Stimulated activated naive CD8-positive, alpha-beta T cell treated with anti-CD3 and anti-CD28 coated beads, Interleukin-15, Interleukin-2, amounts not matched to agents 100 U/mL and 50 U/mL, for 24 hours (primary cell): Measurements from ENCODE around the gene PRKAR1B.

Source experiments
- ATAC-seq: fragments of 150-1000 bp; cut with Tn5 transposase; one replicate; pipeline ENCODE4 v1.10.0; 2021
- DNase-seq: peaks from one replicate; pipeline ENCODE4 v3.0.0; 2021

PRKAR1B gene

DNA sequence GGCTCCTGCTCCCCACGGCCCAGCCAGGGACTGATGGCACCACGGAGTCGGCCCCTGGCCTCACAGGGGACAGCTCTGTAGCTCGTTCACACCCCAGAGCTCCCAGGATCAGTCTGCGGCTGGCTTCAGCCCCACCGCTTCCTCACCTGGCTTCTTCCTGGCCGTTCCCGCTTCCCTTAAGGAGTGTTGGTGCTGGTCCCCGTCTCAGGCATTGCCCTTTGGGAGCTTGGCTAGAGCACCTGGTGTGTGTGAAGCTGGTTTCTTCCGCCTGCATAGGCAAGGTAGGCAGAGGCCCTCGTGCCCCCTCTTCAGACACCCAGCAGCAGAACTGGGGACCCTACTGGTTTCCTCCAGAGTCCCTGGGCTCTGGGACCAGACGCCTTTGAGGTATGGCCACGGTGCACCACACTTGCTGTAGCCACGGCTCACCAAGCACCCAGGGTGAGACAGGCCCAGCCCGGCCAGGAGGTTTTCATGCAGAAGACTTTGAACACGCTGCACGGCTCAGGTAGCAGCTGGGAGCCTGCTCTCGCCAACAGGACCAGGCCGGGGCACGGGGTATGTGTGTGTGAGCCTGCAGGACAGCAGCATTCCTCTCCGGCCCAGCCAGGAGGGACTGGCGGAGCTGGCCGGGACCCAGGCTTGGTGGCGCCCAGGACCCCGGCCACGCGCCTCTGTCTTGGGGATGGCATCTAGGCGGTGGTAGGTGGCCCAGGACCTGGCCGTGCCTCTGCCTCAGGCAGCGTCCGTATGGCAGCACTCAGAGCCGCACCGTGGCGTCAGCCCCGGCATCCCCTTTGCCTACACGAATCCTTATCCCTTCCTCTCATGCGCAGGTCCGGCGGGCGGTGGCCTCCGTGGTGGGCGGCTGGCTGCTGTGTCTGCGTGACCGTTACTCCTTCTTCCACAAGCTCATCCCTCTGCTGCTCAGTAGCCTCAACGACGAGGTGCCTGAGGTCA is 13.2 kb upstream of the PRKAR1B start:
- DNase-seq (no peak), ATAC-seq (peak; percentile 14)

DNA sequence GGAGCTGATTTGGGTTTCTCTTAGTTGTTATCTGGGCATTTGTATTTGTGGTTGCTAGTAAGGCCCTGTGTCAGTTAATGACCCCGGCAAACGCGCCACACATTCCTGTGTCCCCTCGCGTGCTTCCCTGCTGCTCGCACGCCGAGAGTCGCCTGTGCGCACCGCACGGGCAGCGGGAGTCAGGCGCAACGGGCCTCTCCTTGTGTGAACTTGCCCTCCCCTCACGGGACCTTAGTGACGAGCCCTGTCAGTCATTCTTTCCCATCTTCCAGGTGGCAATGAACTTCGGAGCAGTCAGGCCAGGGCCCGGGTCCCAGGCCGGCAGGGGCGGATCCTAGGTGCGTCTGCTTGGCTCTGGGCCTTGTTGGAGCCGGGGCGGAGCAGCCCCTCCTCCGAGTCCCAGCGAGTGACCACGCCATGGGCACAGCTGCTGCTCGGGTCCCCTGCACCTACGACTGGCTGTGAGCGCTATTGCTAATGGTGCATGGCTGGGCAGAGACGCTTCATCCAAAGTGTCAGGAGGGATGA is 12.4 kb upstream of the PRKAR1B start:
- DNase-seq: no peak
- no peak for ATAC-seq

DNA sequence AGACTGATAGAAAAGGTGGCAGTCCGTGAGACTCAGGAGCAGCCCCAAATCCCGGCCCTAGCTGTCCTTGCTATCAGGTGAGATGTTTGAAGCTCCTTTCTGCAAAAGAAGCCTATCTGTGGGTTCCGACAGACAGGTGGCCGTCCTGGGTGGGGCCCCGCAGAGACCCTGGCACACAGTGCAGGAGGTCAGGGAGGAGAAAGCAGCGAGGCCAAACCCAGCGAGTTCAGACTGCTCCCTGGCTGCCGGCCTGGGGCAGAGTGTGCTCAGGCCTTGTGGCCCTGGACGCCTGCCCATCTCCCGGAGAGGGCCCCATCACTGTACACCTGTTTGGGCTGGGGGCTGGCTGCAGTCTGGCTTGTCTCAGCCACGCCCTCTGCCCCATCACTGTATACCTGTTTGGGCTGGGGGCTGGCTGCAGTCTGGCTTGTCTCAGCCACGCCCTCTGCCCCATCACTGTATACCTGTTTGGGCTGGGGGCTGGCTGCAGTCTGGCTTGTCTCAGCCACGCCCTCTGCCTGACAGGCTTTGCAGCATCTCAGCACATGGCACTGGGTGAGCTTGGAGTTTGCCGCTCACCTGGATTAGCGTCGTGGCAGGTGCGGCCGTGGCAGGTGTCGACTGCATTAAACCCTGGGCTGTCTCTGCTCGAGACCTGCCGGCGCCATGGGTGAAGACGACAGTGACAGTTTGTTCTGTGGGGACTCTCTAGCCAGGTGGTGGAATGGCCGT is 11.8 kb upstream of the PRKAR1B start:
- ATAC-seq (no peak), DNase-seq (no peak)

DNA sequence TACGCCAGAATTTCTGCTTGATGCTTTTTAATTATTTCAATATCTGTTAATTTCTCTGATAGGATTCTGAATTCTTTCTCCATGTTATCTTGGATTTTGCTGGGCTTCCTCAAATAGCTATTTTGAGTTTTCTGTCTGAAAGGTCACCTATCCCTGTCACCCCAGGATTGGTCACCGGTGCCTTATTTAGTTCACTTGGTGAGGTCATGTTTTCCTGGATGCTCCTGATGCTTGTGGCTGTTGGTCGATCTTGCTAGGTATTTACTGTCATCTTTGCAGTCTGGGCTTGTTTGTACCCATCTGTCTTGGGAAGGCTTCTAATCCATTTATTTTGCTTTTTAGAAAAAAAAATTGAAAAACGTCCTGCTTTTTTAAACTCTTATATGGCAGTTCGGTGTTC is 11.2 kb upstream of the PRKAR1B start:
- DNase-seq: no peak
- ATAC-seq: no peak

DNA sequence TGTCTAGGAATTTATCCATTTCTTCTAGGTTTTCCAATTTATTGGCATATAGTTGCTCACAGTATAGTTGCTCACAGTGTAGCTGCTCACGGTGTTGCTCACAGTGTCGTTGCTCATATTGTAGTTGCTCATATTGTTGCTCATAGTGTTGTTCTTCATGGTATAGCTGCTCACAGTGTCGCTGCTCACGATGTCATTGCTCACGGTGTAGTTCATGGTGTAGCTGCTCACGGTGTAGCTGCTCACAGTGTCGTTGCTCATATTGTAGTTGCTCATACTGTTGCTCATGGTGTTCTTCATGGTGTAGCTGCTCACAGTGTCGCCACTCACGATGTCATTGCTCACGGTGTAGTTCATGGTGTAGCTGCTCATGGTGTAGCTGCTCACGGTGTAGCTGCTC is 7.7 kb upstream of the PRKAR1B start:
- DNase-seq: no peak
- no peak for ATAC-seq

DNA sequence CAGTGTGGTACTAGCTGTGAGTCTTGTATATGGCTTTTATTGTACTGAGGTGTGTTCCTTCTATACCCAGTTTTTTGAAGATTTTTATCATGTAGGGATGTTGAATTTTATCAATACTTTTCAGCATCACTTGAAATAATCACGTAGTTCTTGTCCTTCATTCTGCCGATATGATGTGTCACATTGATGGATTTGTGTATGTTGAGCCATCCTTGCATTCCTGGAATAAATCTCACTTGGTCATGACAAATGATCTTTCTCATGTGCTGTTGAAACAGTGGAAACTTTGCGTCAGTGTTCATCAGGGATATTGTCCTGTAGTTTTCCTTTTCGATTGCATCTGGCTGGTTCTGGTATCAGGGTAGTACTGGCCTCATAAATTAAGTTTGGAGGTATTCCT is 7.1 kb upstream of the PRKAR1B start:
- DNase-seq: no peak
- no peak for ATAC-seq

DNA sequence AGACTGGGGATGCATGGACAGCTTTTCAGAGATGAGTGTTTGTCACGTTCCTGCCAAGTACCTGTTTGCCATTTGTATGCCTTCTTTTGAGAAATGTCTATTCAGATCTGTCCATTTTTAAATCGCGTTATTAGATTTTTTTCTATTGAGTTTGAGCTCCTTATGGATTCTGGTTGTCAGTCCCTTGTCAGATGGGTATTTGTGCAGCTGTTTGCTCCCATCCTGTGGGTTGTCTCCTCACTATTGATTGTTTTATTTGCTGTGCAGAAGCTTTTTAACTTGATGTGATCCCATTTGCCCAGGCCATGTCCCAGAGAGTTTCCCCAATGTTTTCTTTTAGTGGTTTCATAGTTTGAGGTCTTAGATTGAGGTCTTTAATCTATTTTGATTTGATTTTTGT is 5.5 kb upstream of the PRKAR1B start:
- ATAC-seq: no peak
- no peak for DNase-seq

DNA sequence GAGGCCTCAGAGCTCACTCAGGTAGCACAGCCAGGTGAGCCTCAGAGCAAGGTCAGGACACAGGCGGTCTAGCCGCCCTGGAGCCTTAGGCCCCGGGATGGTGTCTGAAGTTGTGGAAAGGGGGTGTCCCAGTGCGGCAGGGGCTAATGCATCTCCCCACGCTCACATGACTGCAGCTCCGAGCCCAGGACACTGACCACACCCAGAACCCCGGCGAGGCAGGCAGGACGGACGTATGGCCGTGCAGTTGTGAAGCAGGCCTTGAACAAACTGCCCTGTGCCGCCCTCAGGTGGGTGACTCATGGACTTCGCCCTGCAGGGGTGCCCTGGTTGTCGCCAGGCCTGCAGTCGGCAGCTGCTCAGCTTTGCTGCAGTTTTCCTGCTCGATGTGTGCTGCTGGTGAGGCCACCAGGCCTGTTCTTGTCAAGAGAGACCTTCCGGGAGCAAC is 5.0 kb upstream of the PRKAR1B start:
- ATAC-seq (no peak), DNase-seq (no peak)

DNA sequence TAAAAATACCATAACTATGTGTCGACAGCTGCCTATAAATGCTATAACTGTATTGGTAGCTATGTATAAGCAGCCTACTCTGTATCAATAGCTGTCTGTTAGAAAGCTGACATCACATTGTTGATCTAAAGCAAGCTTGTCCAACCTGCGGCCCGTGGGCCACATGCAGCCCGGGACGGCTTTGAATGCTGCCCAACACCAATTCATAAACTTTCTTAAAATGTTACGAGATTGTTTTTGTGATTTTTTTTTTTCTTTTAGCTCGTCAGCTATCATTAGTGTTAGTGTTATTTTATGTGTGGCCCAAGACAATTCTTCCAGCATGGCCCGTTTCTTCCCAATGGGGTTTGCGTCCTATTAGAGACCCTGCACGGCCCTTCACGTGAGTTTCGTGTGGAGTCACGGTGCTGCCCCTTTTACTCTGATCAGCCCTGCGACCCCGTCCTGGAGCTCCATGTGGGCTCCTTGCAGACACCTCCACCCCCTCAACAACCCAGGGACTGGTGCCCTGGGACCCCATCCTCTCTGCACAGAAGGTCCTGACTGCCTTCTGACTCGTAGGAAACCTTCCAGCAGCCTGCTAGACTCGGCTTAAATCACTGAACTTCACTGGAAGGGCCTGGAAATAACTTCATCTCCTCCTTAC is 4.5 kb upstream of the PRKAR1B start:
- no peak for ATAC-seq
- no peak for DNase-seq

DNA sequence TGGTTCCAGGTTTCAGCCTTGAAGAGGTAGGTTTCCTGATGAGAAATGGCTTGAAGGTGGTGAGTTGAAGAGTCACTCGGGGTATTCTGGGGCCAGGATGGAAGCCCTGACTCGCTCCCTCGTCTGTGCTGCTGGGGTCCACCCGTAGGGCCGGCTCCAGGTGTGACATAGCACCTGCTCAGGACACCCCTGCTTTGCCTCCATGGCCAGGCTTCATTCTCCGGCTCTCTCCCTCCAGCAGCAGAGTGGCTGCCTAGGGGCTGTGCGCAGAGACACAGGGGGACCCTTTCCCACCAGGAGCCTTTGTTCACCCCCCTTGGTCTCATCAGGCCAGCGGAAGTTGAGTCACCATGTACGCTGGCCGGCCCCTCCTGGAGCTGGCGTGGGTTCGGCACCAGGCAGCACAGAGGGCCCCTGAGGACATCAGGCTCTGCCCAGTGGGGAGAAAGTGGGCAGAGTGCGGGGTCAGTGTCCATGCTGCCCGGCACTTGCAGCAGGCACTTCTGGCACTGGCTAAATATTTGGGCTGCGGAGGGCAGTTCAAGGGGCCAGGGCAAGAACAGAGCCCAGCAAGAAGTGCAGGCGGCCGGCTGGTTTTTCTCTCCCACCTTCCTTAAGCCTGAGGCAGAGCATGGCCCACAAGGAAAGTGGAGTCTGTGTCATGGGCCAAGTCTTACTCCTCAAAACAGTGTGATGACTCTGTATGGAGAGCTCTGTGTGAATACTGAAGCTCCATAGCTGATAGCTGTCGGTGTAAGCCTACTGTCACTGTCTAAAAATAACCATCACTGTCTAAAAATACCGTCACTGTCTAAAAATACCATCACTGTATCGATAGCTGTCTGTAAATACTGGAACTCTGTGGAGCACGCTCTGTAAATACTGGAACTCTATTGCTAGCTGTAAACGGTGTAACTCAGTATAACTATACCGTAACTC is 3.7 kb upstream of the PRKAR1B start:
- DNase-seq: no peak
- no peak for ATAC-seq

DNA sequence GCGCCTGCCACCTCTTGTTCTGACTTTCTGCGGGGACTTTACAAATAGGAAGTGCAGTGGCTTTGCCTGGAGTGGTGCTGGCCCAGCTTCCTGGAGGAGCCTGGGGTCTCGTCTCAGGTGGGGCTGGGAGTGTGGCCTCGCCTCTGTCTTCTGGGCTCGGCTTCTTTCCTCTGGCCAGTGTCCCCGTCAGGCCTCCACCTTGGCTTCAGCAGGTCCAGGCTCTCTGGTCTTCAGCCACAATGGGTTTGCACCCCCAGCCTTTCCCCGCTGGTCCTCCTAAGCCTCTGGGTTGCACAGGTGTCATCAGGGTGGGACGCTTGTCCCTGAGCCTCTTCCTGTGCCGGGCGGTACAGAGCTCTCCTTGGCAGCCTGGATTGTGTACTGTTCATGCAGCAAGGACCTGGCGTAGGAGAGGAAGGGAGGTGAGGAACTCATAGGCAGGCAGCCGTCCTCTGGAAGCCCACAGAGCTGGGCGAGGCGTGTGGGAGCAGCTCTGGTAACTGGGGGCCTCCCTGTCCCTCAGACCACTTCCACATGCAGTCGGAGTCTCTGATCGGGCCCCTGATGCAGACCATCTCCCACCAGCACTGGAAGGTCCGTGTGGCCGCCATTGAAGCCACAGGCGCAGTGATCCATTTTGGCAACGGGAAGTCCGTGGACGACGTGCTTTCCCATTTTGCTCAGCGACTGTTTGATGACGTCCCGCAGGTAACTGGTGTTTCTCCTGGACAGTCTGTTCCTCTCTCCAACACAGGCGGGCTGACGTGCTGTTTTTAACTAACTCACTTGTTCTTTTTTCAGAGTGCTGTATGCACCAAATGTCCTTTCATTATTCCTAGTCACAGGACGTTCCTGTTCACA is 2.3 kb upstream of the PRKAR1B start:
- DNase-seq (no peak), ATAC-seq (no peak)

DNA sequence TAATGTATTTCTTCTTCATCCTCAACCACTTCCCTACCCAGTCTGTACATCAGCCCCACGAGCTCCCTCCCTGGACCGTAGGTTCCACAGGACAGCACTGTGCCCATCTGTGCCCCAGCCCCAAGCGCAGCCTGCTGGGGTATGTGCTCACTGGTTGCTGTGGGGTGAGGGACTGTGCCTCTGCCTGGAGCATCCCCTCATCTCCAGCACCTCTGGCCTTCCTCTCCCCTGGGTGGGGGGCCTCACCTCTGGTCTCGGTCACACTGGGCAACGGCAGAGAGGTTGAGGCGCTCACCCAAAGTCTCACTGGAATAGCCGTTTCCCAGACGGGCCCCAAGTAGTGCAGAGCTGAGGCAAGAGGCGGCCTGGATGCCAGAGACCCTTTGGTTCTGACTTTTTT is 1.5 kb upstream of the PRKAR1B start:
- DNase-seq: no peak
- no peak for ATAC-seq

DNA sequence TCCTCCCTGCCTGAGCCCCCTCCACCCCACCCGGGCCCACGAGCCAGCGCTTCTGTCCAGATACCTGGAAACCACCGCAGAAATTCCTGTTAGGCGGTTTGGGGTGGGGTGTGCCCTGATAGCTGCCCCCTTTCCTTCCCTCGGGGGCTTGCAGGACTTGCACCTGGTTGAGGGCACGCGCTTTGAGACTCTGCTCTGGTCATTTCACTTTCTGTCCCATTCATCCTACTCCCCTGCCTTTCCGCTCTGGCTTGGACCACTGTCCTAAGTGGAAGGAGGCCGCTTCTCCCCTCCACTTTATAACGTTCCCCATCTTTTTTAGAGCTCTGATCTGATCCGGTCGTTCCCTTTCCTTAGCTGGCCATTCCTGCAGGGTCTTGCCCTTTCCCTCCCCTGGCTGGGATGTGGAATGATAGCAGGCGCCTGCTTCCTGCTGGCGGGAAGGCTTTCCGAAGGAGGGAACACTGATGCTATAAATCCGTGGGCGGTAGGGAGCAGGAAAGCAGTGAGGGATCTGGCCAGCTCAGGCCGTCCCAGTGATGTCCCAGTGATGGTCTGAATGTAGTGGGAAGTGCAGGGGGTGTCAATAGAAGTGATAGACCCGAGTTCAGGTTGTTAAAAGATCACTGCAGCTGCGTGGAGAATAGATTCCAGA is 852 bp upstream of the PRKAR1B start:
- ATAC-seq: no peak
- no peak for DNase-seq

DNA sequence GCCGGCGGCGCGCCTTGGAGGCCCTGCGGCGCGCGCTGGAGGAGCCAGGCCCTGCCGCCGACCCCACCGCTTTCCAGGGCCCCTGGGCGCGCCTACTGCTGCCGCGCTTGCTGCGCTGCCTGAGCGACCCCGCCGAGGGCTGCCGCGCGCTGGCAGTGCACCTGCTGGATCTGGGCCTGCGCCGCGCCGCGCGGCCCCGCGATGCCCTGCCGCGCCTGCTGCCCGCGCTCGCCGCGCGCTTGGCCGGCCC is 302 bp downstream of the PRKAR1B start:
- ATAC-seq (peak; percentile 20), DNase-seq (no peak)

DNA sequence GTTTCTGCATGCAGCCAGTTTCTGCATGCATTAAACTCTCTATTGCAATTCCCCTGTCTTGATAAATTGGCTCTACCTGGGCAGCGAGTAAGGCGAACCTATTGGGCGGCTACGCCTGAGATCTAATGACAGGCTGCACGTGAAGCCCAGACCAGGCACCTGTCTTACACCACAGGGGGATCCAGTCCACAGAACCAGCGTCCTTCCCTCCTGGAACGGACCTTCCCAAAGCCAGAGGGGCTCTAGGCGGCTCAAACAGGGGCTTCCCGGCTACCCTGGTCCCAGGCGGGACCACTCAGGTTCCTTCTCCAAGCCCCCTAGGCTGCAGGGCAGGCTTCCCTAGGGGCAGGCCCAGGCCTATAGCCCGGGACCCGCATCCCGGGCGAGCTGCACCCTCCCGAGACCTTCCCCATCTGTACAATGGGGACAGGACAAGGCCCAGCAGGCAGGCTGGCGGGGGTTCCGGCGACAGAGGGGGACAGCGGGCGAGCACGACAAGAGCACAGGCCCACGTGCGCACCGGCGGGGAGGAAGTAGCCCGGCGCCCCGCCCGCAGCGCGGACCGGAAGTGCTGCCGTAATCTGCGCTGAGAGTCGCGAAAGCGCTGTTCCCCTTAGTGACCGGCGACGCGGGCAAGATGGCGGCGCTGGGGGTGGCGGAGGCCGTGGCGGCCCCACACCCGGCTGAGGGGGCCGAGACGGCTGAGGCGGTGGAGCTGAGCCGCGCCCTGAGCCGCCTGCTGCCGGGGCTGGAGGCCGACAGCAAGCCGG is 812 bp downstream of the PRKAR1B start, which contains the start of gene DNAAF5:
Gene DNAAF5, plus strand, starts transcription at position 616 of the 770 bp plus-strand sequence. Its CDS starts 22 bp downstream, at position 638.
- ATAC-seq (peak; percentile 86), DNase-seq (peak; percentile 91)

DNA sequence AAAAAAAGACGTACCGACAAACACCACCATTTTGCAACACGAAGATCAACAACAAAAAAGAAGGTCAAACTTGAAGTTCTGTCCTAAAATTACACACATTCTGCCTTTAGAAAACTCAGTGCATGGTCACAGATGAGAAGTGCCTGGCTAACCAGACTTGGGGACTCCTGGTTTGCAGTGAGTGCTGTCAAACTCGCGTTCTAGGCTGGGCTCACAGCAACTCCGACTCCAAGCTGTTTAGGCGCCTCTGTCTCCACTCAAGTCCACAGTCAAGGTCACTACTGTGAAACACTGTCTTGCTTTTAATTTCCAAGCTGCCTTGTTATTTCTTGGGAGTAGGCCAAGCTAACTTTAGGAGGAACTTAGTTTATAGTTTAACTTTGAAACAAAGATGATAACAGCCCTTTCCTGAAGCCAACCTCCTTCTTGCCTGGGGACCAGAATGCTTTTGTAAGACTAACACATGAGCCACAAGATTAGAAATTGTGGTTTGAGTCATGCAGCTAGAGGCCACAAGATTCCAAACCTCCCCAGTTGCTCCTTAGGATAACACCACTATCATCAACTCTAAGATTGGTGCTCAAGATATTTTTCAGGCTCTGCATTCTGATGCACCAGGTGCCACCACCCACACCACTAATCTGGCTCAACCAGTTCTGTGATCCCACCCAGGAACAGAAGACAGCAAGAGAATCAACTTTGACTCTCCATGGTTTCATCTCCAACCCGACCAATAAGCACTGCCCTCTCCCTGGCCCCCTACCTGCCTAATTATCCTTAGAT is 1.7 kb downstream of the PRKAR1B start:
- ATAC-seq (no peak), DNase-seq (no peak)

DNA sequence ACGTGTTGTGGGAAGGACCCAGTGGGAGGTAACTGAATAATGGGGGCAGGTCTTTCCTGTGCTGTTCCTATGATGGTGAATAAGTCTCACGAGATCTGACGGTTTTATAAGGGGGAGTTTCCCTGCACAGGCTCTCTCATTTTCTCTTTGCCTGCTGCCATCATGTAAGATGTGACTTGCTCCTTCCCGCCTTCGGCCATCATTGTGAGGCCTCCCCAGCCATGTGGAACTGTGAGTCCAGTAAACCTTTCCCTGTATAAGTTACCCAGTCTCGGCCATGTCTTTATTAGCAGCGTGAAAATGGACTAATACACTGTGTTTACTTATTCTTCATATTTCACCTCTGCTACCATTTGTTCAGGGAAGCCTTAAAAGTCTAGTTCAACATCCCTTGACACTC is 2.8 kb downstream of the PRKAR1B start:
- ATAC-seq (no peak), DNase-seq (no peak)

DNA sequence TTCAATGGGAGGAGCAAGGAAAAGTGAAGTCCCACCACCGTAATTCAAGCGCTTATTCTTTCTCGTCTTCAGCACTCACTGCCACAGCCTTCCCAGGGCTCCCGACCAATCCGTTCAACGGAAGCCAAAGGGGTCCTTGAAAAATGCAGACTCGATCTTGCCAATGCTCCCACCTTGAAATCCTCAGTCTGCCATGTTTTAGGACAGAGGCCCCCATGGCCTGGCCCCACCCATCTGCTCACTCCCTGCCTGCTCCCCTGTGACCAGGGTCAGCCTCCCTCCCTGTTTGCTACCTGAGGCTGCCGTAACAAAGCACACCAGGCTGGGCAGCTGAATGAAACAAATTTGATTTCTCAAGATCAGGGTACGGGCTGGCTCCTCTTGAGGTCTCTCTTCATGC is 3.5 kb downstream of the PRKAR1B start:
- DNase-seq (no peak), ATAC-seq (no peak)
